Endothelial cell of hepatic sinusoid (primary cell): ENCODE measurements around the gene CD79A.

Source experiments
- in situ Hi-C: cut with HindIII; loops from 2 replicates; pipeline ENCODE4 v1.10.0; 2017; ENCODE audit warnings: low sequenced_read_pairs

CD79A gene

GRCh38 chr19:41917676-41918075, 40.6 kb downstream of the CD79A start:
- in situ Hi-C loops, result loop anchor here (5.0 kb wide), 1 partner anchor 65 kb away; no protein-coding TSS in a partner anchor

GRCh38 chr19:41918095-41918494, 41.0 kb downstream of the CD79A start:
- in situ Hi-C loops, result loop anchor here (5.0 kb wide), 1 partner anchor 66 kb away; no protein-coding TSS in a partner anchor

GRCh38 chr19:41918653-41919244, 41.7 kb downstream of the CD79A start:
- in situ Hi-C loops, result loop anchor here (5.0 kb wide), 1 partner anchor 66 kb away; no protein-coding TSS in a partner anchor

GRCh38 chr19:41919948-41920712, 43.1 kb downstream of the CD79A start:
- in situ Hi-C loops, result loop anchor here (5.0 kb wide), 1 partner anchor 68 kb away; no protein-coding TSS in a partner anchor

- in situ Hi-C loops, result no loop called here
These were observed 44.0 kb downstream of the CD79A start for GRCh38 chr19:41920882-41921576.

GRCh38 chr19:41921577-41922576, 44.8 kb downstream of the CD79A start:
- in situ Hi-C loops, result no loop called here

GRCh38 chr19:41922585-41922984, 45.5 kb downstream of the CD79A start:
- in situ Hi-C loops, result no loop called here

GRCh38 chr19:41923045-41923788, 46.1 kb downstream of the CD79A start:
- in situ Hi-C loops, result no loop called here

- in situ Hi-C loops, result no loop called here
These were observed 47.4 kb downstream of the CD79A start for GRCh38 chr19:41924151-41925145.

GRCh38 chr19:41925208-41926003, 48.3 kb downstream of the CD79A start:
- in situ Hi-C loops, result no loop called here

- in situ Hi-C loops, result no loop called here
These were observed 49.1 kb downstream of the CD79A start for GRCh38 chr19:41926028-41926762.

- in situ Hi-C loops, result no loop called here
These were observed 49.9 kb downstream of the CD79A start for GRCh38 chr19:41926763-41927496.

- in situ Hi-C loops, result no loop called here
These were observed 50.6 kb downstream of the CD79A start for GRCh38 chr19:41927497-41928192.

GRCh38 chr19:41928221-41928683, 51.2 kb downstream of the CD79A start, which contains the start of gene ERFL:
Gene ERFL, minus strand, starts transcription at chr19:41928449. Its CDS starts 15,530 bp downstream, at chr19:41912919.
- in situ Hi-C loops, result no loop called here

- in situ Hi-C loops, result no loop called here
These were observed 51.9 kb downstream of the CD79A start for GRCh38 chr19:41928754-41929535.
